ENCODE results near the gene ATXN8OS.
A peak's percentile ranks its signal among the peaks of the same experiment; 100 is the strongest.

GRCh38 chr13:70107498-70108281 is at the start of gene ATXN8OS:
- TF ChIP-seq, protein P1, sequence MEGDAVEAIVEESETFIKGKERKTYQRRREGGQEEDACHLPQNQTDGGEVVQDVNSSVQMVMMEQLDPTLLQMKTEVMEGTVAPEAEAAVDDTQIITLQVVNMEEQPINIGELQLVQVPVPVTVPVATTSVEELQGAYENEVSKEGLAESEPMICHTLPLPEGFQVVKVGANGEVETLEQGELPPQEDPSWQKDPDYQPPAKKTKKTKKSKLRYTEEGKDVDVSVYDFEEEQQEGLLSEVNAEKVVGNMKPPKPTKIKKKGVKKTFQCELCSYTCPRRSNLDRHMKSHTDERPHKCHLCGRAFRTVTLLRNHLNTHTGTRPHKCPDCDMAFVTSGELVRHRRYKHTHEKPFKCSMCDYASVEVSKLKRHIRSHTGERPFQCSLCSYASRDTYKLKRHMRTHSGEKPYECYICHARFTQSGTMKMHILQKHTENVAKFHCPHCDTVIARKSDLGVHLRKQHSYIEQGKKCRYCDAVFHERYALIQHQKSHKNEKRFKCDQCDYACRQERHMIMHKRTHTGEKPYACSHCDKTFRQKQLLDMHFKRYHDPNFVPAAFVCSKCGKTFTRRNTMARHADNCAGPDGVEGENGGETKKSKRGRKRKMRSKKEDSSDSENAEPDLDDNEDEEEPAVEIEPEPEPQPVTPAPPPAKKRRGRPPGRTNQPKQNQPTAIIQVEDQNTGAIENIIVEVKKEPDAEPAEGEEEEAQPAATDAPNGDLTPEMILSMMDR (conservative IDR thresholded peaks at IDR 0.05; ENCODE audit: low read depth, low read length) = no peak
- TF ChIP-seq EZH2 (IDR thresholded peaks at IDR 0.05; ENCODE audit: borderline replicate concordance, low read depth, low read length, poor library complexity, severe bottlenecking) = peak; percentile 34
